ENCODE results near the gene CYSRT1.
"Not testable (repeated sequence)": the region's sequence is repeated elsewhere in the genome, so short reads cannot be mapped to it uniquely, and the experiment has no call there.

Gene CYSRT1

DNA sequence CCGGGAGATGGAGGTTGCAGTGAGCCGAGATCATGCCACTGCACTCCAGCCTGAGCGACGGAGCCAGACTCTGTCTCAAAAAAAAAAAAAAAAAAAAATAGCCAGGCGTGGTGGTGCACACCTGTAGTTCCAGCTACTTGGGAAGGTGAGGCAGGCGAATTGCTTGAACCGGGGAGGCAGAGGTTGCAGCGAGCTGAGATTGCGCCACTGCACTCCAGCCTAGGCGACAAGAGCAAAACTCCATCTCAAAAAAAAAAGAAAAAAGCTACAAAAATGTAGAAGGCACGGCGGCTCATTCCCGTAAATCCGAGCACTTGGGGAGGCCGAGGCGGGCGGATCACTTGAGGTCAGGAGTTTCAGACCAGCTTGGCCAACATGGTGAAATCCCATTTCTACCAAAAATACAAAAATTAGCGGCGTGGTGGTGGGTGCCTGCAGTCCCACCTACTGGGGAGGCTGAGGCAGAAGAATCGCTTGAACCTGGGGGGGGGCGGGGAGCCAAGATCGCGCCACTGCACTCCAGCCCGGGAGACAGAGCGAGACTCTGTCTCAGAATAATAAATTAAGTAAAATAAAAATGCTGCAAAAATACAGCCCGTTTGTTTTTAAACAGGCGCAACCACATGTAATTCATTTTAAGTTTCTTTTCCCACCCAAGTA, 14.7 kb downstream of the CYSRT1 start:
- not testable (repeated sequence) for DNase-seq

DNA sequence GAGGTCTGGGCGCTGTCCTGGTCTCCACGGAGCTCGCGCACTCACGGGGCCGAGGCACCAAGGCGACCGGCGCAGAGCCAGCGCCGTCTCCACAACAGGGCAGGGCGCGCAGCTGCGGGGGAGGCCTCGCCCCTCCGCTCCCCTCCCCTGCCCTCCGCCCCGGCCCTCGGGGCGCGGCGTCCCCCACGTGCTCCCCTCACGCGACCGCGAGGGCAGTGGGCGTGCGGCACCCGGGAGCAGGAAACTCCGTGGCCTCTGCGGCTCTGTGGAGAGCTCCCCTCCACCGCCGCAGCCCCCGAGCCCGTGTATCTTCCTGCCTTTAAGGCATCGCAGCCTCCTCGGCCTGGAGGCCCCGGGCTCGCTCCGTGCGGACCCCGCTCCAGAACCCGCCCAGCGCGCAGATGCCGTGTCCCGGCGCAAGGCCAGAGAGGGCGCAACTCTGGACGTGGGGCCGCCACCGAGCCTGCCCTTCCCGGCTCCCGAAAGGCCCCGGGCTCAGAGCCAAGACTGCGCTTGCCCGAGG, 15.4 kb downstream of the CYSRT1 start:
- no peak for DNase-seq

DNA sequence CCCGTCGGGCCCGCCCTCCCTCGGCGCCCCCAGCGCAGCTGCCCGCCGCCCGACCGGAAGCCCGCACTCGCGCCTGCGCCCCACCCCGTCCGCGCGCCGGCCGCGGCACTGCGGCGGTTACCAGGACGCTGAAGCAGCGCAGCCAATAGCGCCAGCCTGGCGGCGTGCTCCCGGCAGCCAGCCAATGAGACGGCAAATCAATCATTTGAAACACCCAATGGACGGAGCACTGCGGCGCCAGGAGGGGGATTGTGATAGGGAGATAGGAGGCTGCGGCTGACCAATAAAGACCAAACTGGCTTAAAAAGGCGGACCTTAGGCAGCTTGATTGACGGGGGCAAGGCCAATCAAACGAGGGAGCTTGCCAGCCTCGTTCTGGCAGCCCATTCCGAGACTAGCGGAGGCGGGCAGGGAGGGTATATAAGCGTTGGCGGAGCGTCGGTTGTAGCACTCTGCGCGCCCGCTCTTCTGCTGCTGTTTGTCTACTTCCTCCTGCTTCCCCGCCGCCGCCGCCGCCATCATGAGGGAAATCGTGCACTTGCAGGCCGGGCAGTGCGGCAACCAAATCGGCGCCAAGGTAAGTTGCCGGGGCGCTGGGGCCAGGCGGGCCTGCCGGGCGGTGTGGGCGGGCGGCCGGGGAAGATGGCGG, 16.0 kb downstream of the CYSRT1 start, which contains the start of gene TUBB4B:
Gene TUBB4B (plus strand): TSS at position 447 of the 649 bp plus-strand sequence. CDS start 74 bp downstream, at position 521.
- DNase-seq = peak; percentile 99

DNA sequence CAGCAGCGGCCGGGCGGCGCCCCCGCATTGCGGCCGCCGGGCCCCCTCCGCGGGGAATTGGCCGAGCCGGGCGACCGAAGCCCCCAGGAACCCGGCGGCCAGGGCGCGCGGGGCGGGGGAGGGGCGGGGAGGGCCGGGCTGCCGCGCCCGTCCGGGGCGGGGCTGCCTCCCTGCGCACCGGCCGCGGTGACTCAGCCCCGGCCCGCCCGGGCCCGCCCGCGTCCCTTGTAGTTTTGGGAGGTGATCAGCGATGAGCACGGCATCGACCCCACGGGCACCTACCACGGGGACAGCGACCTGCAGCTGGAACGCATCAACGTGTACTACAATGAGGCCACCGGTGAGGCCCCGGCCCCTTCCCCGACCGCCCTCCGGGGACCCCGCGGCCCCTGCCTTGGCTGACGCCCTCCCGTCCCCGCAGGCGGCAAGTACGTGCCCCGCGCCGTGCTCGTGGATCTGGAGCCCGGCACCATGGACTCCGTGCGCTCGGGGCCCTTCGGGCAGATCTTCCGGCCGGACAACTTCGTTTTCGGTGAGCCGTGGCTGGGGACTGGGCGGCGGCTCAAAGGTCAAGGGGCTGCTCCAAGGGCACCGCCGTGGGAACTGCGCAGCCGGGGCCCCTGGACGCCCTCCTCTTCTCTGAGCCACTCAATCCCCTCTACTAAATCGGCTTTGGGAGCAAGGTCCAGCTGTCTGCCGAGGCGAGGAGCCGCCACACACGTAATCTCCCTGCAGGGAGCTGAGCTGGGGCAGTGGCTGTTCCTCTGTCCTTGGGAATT, 16.7 kb downstream of the CYSRT1 start:
- no peak for DNase-seq

DNA sequence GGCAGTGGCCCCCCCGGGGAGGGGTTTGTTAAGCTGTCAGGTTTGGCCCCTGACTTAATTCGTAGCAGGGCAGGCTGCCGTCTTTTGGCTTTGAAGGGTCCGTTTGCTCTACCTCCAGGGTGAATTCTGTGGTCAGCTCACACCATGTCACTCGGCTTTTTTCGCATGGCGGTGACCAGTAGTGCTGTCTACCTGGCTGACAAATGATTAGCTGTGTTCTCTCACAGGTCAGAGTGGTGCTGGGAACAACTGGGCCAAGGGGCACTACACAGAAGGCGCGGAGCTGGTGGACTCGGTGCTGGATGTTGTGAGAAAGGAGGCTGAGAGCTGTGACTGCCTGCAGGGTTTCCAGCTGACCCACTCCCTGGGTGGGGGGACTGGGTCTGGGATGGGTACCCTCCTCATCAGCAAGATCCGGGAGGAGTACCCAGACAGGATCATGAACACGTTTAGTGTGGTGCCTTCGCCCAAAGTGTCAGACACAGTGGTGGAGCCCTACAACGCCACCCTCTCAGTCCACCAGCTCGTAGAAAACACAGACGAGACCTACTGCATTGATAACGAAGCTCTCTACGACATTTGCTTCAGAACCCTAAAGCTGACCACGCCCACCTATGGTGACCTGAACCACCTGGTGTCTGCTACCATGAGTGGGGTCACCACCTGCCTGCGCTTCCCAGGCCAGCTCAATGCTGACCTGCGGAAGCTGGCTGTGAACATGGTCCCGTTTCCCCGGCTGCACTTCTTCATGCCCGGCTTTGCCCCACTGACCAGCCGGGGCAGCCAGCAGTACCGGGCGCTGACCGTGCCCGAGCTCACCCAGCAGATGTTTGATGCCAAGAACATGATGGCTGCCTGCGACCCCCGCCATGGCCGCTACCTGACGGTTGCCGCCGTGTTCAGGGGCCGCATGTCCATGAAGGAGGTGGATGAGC, 17.6 kb downstream of the CYSRT1 start:
- DNase-seq = no peak

DNA sequence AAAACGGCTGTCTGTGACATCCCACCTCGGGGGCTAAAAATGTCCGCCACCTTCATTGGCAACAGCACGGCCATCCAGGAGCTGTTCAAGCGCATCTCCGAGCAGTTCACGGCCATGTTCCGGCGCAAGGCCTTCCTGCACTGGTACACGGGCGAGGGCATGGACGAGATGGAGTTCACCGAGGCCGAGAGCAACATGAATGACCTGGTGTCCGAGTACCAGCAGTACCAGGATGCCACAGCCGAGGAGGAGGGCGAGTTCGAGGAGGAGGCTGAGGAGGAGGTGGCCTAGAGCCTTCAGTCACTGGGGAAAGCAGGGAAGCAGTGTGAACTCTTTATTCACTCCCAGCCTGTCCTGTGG, 18.3 kb downstream of the CYSRT1 start:
- not testable (repeated sequence) for DNase-seq

DNA sequence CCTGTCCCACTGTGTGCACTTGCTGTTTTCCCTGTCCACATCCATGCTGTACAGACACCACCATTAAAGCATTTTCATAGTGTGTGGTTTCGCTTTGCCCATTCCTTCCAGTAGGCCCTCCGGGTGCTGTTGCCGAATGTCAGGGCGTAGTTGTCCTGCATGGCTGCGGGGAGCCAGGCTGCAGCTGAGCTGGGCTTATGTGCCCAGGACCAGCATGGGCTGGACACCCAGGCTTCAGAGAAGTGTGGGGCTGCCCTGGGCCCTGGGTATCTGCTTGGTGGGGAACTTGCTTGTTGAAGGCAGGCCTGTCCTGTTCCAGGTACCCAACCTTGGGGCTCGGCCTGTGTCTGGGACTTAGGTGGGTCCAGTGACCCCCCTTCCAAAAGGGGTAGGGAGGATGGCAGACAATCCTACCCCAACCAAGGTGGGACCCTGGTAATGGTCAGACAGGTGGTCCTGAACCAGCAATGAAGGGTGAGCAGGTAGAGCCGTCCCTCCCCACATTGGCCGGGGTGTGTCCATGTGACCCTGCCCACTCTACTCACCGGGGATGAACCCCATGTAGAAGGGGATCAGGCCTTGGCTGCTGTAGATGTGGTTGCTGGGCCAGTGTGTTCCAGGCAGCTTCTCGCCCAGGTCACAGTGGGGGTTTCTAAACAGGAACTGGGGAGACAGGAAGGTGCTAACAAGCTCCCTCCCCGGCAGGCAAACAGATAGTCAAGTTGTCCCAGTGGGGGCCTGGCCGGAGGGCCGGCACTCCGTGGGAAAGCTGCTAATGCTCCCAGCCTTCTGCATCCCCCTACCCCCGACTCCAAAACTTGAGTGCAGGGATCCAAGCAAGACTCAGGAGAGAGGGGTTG, 18.9 kb downstream of the CYSRT1 start:
- no peak for DNase-seq

DNA sequence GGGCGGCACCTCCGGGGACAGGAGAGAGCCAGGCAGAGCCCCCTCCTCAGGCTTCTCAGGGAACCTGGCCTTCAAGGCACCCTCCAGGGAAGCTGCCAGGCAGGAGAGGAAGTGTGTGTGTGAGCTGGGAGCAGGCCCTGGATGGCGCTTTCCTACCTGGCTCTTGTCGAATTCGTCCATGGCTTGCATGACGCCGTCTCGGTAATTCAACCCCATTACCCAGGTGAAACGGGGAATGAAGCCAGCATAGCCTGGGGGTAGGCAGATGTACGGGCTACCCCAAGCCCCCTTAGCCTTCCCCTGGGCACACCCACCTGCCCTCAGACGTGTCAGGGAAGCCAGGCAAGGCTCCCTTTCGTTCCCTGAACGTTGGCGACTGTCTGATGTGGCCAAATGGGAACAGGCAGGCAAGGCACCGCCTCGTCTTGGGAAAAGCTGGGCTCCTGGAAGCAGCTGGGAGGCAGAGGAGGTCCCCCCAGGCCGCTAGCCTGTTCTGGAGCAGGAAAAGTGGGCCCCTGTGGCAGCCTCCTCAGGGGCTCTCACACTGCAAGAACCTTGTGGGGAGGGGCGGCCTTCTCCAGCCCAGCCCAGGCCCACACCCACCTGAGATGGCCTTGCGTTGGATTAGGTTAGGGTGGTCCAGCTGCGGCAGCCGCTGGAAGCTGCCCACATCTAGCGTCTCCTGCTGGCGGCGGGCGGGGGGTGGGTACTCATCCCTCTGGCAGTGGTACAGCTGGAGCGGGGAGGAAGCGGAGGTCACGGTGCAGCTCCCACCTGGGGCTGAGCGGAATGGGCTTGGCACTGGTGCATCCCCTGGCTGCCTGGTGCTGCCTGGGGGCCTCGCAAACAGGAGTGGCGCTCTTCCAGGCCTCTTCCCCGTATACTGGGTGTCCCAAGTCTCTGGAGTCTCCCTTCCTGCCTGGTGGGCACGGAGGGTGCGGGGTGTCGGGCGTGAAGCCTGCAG, 19.8 kb downstream of the CYSRT1 start:
- no peak for DNase-seq

DNA sequence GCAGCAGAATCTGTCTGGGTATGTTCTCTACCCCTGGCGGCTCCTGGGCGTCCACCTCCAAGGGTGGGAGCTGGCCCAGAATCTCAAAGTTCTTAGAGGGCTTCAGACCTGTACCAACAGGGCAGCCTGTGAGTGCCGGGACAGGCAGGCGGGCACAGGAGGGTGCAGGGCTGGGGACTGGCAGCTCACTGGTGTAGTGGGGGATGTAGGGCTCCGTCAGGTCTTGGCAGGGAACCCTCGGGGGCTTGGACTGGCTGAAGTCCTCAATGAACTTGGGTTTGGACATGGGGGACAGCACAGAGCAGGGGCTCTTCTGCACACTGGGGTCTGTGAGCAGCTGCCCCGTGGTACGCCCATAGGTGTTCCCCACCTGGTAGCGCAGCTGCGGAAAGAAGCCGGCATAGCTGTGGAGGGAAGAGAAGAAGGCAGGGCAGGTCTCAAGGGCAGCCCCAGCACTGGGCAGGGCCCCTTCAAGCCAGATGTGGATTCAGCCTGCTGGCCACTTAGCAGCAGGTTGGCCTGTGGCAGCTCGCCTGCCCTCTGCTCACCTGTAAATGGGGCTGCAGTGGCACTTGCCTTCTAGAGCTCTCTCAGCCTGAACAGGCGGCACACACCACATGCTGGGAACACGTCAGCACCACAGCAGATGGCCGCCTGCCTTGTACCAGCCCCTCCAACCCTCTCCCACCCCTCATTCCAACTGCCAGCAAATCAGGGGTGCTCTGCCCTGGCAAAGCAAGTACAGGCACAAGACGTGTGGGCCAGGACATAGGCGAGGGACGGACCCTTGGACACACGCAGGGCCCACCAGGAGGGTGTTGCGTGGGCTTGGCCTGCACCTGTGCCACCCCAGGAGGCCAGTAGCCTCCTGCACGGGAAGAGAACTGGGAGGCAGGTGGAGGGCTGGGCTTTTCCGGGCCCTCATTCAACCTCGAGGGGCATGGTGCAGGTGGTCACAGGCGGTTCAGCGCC, 20.8 kb downstream of the CYSRT1 start:
- no peak for DNase-seq

DNA sequence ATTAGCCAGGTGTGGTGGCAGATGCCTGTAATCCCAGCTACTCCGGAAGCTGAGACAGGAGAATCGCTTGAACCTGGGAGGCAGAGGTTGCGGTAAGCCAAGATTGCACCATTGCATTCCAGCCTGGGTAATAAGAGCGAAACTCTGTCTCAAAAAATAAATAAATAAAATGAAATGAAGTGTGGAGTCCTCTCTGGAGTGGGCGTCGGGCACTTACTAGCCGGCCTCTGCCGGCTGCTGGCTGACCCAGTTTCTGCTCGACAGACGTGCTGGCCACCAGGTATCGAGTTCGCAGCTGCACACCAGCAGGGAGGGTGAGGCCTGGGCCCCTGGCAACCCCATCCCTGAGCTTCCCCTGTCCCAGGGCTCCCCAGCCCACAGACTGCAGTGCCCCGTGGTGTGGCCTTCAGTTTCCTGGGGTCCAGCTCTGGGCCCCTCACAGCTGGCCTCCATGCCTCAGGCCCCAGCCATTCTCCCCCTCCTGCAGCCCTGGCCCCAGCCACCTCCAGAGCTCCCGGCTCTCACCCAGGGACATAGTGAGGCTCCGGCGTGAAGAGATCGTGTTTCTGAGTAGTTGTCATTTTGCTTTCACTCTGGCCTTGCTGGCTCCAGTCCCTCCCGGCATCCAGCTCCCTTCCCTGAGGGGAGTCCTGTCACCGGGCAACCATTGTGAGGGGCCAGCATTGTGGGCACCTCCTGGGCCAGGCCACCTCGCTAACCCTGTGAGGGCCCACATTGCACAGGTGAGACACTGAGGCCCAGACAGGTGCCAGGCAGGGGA, 22.4 kb downstream of the CYSRT1 start:
- no peak for DNase-seq

DNA sequence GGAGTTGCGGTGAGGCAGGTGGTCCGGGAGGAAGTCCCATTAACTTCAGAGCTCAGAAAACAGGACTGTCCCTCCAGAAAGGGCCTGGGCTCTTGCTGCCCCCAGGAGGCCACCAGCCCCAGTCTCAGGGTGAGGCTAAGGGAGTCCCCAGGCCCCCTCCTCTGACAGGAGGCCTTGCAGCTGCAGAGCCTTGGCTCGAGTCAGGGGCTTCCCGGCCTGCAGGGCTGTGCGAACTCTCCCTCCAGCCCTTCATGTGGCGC, 22.9 kb downstream of the CYSRT1 start:
- DNase-seq = no peak

DNA sequence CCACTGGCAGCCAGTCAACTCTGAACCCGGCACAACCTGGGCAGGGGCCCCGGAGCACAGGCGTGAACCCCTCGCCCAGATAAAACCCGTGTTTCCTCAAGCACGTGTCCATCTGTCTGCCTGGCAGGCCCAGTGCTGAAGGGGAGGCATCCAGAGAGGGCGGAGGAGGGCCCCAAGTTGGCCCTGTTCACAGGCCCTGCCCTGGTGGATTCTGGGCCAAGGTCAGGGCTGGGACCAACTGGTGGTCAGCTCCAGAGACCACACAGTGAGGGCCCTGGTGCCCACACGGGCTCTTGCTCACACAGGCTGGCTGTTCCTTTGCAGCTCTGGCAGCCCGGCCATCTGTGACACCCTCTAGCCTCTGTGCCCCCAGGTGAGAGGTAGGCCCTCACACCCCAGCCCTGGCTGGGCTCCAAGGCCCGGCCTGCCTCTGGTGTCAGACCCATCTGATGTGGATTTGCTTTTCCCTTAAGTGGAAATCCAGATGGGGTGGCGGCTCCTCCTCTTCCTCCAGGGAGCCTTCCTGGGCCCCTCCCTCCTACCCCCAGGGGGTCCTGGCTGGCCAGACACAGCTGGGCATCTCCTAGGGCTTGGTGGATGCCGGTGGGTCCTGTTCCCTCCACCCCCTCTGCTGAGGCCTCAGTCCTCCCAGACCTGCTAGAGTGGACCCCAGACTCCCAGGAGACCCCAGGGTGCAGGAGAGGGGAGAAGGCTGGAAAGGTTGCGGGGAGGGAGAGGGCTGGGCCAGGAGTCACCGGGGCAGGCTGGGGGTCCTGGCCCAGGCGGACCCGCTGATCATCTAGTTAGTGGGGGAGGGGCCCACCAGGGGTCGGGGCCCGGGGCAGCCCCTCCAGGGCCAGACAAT, 25.6 kb downstream of the CYSRT1 start:
- DNase-seq = no peak

DNA sequence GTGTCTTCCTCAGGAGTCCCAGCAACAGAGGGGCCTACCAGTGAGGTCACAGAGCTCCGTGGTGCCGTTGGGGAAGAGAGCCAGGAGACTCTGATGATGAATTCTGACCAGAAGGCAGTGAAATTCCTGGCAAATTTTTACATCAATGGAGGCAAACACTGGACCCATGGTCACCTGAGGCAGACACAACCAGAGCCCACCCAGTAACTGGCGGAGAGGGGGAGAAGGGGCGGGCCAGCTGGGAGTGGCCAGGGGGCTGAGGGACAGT, 26.2 kb downstream of the CYSRT1 start, which contains the start of gene STPG3:
Gene STPG3 (plus strand): TSS at position 93 of the 268 bp plus-strand sequence. CDS start 1 bp downstream, at position 94.
- DNase-seq = no peak

DNA sequence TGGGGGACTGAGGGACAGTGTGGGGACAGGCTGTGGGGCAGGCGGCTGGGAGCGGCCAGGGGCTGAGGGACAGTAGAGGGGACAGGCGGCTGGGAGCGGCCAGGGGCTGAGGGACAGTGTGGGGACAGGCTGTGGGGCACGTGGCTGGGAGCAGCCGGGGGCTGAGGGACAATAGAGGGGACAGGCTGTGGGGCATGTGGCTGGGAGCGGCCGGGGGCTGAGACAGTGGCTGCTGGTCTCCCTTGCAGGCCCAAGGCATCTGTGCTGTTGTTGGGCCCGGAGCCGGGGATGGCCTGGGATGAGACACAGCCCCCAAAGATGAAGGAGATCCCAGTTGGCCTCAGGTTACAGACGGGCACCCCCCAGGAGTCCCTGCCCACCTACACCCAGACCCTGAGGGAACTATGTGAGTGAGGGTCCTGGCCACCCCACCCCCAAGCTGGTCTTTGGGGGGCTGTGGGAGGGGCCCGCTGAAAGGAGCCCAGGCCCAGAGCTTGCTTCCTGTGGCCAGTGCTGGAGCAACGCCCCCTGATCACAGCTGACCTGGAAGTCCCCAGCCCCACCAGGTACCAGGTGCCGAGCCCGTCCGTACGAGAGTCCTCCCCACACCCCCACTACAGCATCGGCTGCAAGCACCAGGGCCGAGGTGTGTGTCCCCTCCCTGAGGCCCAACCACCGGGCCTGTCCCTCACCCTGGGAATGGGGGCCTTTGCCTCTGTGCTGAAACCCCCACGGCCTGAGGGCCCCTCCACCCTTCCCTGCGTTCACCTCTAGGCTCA, 26.7 kb downstream of the CYSRT1 start:
- no peak for DNase-seq

DNA sequence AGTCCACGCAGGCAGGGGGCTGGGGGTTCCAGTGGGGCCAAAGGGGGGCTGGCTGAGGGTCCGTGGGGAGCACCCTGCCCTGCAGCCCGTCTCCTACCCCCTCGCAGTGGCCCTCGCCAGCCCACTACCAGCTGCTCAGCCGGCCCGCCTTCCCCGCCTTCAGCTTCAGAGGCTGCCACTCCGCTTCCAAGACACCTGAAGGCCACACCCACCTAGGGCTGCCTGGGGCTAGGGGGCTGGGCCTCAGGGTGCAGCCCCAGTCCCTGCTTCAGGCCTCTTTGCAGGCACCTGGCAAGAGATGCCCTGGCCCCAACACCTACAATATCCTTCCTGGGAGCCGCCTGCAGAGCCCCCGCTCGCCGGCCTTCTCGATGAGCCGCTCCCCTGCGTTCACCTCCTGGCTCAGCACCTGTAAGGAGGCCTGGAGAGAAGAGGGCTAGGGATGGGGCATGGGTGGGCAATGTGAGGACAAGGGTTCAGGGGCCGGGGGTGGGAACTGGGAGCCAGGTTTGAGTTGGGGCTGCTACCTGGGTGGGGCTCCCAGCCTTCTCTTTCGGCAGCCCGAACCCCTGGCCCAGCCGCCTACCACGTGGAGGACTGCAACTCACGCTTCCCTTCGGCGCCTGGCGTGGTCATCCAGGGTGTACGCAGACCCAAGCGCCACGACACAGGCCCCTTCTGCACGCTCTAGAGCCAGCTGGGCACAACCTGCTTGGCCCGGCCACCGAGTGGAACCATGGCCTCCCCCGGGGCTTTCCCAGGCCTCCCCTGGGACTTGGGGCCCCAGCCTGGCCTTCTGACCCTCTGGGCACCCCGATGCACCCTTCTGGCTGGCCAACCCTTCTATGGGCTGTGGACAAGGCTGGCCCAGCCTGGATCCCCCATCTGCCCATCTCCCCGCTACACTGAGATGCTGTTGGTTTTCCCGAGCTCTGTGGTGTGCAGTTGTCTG, 27.9 kb downstream of the CYSRT1 start:
- DNase-seq = no peak
